SK-N-SH (cell line): ENCODE data around the gene VWF. TPM values are rescaled to one million over a fixed set of nuclear protein-coding genes. Genes with fewer than 3 reads are reported as not detected.

ENCODE experiments used
- CTCF ChIA-PET: fragments of 300-600, 350-600 bp; formaldehyde crosslinking; extraction: SDS; loops from one replicate; lab custom pipeline; 2021; lab: Yijun Ruan, JAX
- POLR2A ChIA-PET: fragments of 350-600 bp; sonication (Branson Sonifier 250); formaldehyde crosslinking; extraction: SDS; loops from one replicate; lab custom pipeline; 2020; ENCODE audit warnings: antibody characterized with exemption, inconsistent platforms; lab: Yijun Ruan, JAX
- DNase-seq: peaks from one replicate; pipeline ENCODE4 v3.0.0; 2012
- H2AFZ ChIP-seq: fragments of 200-600 bp; sonication (generic); 2 replicates; pipeline ENCODE4 v1.8.1; 2016; ENCODE audit warnings: antibody characterized with exemption, mild to moderate bottlenecking, low read depth
- H3F3A ChIP-seq: fragments of 200-600 bp; sonication (generic); replicated peaks from 2 replicates; pipeline ENCODE3; 2016; ENCODE audit warnings: antibody characterized with exemption, mild to moderate bottlenecking; ENCODE audit not compliant: insufficient read depth
- H3K27ac ChIP-seq, 2 experiments: fragments of 200-500 bp in 1 of 2; fragments of 200-600 bp in 1 of 2; sonication (Bioruptor generic) in 1 of 2; sonication (generic), shearing (Covaris generic) in 1 of 2; 2 replicates each; pipeline versions ENCODE4 v1.5.1 to v1.6.1; 2014 to 2016; ENCODE audit warnings: low read depth in 2 of 2, inconsistent platforms in 1 of 2, low read length in 1 of 2, mild to moderate bottlenecking in 1 of 2, mixed read lengths in 1 of 2
- H3K27me3 ChIP-seq: fragments of 200-600 bp; sonication (generic), shearing (Covaris generic); 2 replicates; pipeline ENCODE4 v1.6.1; 2016; ENCODE audit warnings: mixed run types; ENCODE audit not compliant: insufficient read depth
- H3K36me3 ChIP-seq, 2 experiments: fragments of 200-500 bp in 1 of 2; fragments of 200-600 bp in 1 of 2; sonication (Bioruptor generic) in 1 of 2; sonication (generic) in 1 of 2; replicated peaks in 1 of 2; 2 replicates each; pipeline versions ENCODE3 to v1.5.1; 2014 to 2016; ENCODE audit warnings: low read length in 1 of 2, mild to moderate bottlenecking in 1 of 2; ENCODE audit not compliant: insufficient read depth in 2 of 2, control insufficient read depth in 1 of 2
- H3K4me1 ChIP-seq, 2 experiments: fragments of 200-500 bp in 1 of 2; fragments of 200-600 bp in 1 of 2; sonication (Bioruptor generic) in 1 of 2; sonication (generic), shearing (Covaris generic) in 1 of 2; 2 replicates each; pipeline versions ENCODE4 v1.5.1 to v1.6.1; 2014 to 2016; ENCODE audit warnings: low read depth in 1 of 2, low read length in 1 of 2, mixed run types in 1 of 2; ENCODE audit not compliant: insufficient read depth in 2 of 2, control insufficient read depth in 1 of 2
- H3K4me2 ChIP-seq: fragments of 200-600 bp; sonication (generic), shearing (Covaris generic); 2 replicates; pipeline ENCODE4 v1.6.1; 2017; ENCODE audit warnings: mixed run types
- H3K4me3 ChIP-seq, 2 experiments: fragments of 200-500 bp in 1 of 2; fragments of 200-600 bp in 1 of 2; sonication (Bioruptor generic) in 1 of 2; sonication (generic), shearing (Covaris generic) in 1 of 2; 2 replicates each; pipeline versions ENCODE4 v1.5.1 to v1.8.1; 2014 to 2016; ENCODE audit warnings: low read depth in 2 of 2, inconsistent platforms in 1 of 2, low read length in 1 of 2, mild to moderate bottlenecking in 1 of 2, mixed read lengths in 1 of 2, moderate library complexity in 1 of 2
- H3K79me2 ChIP-seq: fragments of 200-600 bp; sonication (generic); 2 replicates; pipeline ENCODE4 v1.8.1; 2017; ENCODE audit warnings: mild to moderate bottlenecking; ENCODE audit not compliant: insufficient read depth
- H3K9ac ChIP-seq: fragments of 200-600 bp; sonication (generic); 2 replicates; pipeline ENCODE4 v1.6.1; 2017; ENCODE audit warnings: mixed run types
- H3K9me2 ChIP-seq: fragments of 200-600 bp; sonication (generic); 2 replicates; pipeline ENCODE4 v1.6.1; 2017; ENCODE audit warnings: mixed run types
- H3K9me3 ChIP-seq: fragments of 200-600 bp; sonication (generic); 2 replicates; pipeline ENCODE4 v1.6.1; 2017; ENCODE audit warnings: mixed run types, mild to moderate bottlenecking, moderate library complexity
- H4K20me1 ChIP-seq: fragments of 200-600 bp; sonication (generic); 2 replicates; pipeline ENCODE4 v1.6.1; 2017; ENCODE audit warnings: mild to moderate bottlenecking, mixed run types; ENCODE audit not compliant: insufficient read depth
- EP300 ChIP-seq, 2 experiments: IDR thresholded peaks; 2 replicates each; pipeline versions ENCODE4 v1.4.0 to v1.6.1; 2012; ENCODE audit warnings: borderline replicate concordance in 1 of 2, low read depth in 1 of 2, low read length in 1 of 2
- FOXM1 ChIP-seq: IDR thresholded peaks from 2 replicates; pipeline ENCODE4 v1.4.0; 2012; ENCODE audit warnings: low read depth, mild to moderate bottlenecking
- GABPA ChIP-seq: IDR thresholded peaks from 2 replicates; pipeline ENCODE4 v1.4.0; 2012; ENCODE audit warnings: low read depth, mild to moderate bottlenecking
- JUND ChIP-seq: IDR thresholded peaks from 2 replicates; pipeline ENCODE4 v1.4.0; 2012
- MAX ChIP-seq: IDR thresholded peaks from 2 replicates; pipeline ENCODE4 v1.4.0; 2012; ENCODE audit warnings: low read depth
- MEF2A ChIP-seq: IDR thresholded peaks from 2 replicates; pipeline ENCODE4 v1.4.0; 2012; ENCODE audit warnings: low read depth, borderline replicate concordance
- NFIC ChIP-seq: IDR thresholded peaks from 2 replicates; pipeline ENCODE4 v1.4.0; 2012; ENCODE audit warnings: borderline replicate concordance
- PBX3 ChIP-seq: IDR thresholded peaks from 2 replicates; pipeline ENCODE4; 2012
- POLR2AphosphoS5 ChIP-seq: IDR thresholded peaks from 2 replicates; pipeline ENCODE4 v1.6.1; 2012; ENCODE audit warnings: low read depth, low read length
- RAD21 ChIP-seq: IDR thresholded peaks from 2 replicates; pipeline ENCODE4 v1.6.1; 2012; ENCODE audit warnings: mild to moderate bottlenecking, low read length
- RCOR1 ChIP-seq: fragments of 150-350 bp; IDR thresholded peaks from 2 replicates; pipeline ENCODE4 v1.6.1; 2017; ENCODE audit warnings: antibody characterized with exemption, low read length
- RFX5 ChIP-seq: IDR thresholded peaks from 2 replicates; pipeline ENCODE4 v1.6.1; 2012; ENCODE audit warnings: mild to moderate bottlenecking, improper control_type of control experiment, low read length
- TAF1 ChIP-seq: IDR thresholded peaks from 2 replicates; pipeline ENCODE4 v1.6.1; 2012; ENCODE audit warnings: low read depth, mild to moderate bottlenecking, low read length, moderate library complexity, borderline replicate concordance
- TCF12 ChIP-seq: IDR thresholded peaks from 2 replicates; pipeline ENCODE4 v1.4.0; 2012
- TEAD4 ChIP-seq: IDR thresholded peaks from 2 replicates; pipeline ENCODE4 v1.4.0; 2012; ENCODE audit warnings: mild to moderate bottlenecking, borderline replicate concordance; ENCODE audit not compliant: insufficient read depth
- USF1 ChIP-seq: IDR thresholded peaks from 2 replicates; pipeline ENCODE4 v1.4.0; 2012; ENCODE audit warnings: low read depth, borderline replicate concordance
- USF2 ChIP-seq: fragments of 150-350 bp; IDR thresholded peaks from 2 replicates; pipeline ENCODE4 v1.6.1; 2017; ENCODE audit warnings: antibody characterized with exemption, low read length, low read depth, borderline replicate concordance
- WGBS: methylation state at CpG from one replicate; pipeline ENCODE4 v1.1.6; 2017; ENCODE audit warnings: low lambda C conversion rate; 5-methylcytosine and 5-hydroxymethylcytosine counted together
- polyA plus RNA-seq, 3 experiments: library from polyadenylated mRNA; depleted of rRNA; stranded (reverse); fragments of >200 nt; gene quantifications; 2 replicates each; pipeline ENCODE4 v1.2.3, GENCODE V29; 2012
- TF ChIP-seq, protein P1 (sequence below): IDR thresholded peaks from 2 replicates; pipeline ENCODE4 v1.4.0; 2012; ENCODE audit warnings: low read depth, borderline replicate concordance
- TF ChIP-seq, protein P2 (sequence below): fragments of 150-350 bp; IDR thresholded peaks from 2 replicates; pipeline ENCODE4 v1.6.1; 2016; ENCODE audit warnings: mild to moderate bottlenecking, low read depth, low read length

VWF gene
- polyA plus RNA-seq, 1 of the 3 experiments (the other 2 are of a cell fraction) = 0.12 TPM

DNA sequence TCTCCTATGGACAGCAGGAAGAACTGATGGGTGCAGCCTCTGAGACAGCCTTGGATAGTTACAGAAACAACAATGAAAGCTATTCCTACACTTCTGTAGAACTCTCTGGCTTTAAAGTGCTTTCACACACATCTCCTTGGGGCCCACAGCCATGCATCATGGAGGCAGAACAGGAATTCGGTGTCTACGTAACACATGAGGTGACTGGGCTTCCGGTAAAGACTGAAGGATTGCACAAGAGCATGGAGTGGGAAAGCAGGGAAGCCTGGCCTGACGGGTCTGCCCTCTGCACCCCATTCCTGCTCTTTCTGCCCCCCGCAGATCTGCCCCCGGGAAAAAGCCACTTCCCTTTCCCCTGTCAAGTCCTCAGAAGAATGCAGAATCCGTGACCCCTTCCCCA is 82.6 kb downstream of the VWF start:
- H4K20me1 ChIP-seq = no peaks in the 10 kb centered on the region
- H3F3A ChIP-seq = no peaks in the 10 kb centered on the region
- H3K9me3 ChIP-seq = no peaks in the 10 kb centered on the region
- no peak overlapping the region for H3K4me2 ChIP-seq
- no peaks in the 10 kb centered on the region for H3K36me3 ChIP-seq
- H3K9ac ChIP-seq = no peak overlapping the region
- H3K9me2 ChIP-seq = no peaks in the 10 kb centered on the region
- TF ChIP-seq JUND (no peak), MEF2A (no peak), FOXM1 (no peak), RCOR1 (no peak), USF2 (no peak), NFIC (no peak), GABPA (no peak), EP300 (IDR thresholded peaks at IDR 0.05; ENCODE audit: borderline replicate concordance in 1 of 2, low read depth in 1 of 2, low read length in 1 of 2) (no peak), MAX (no peak), RAD21 (no peak), TEAD4 (no peak), PBX3 (no peak), TCF12 (no peak), POLR2AphosphoS5 (no peak), TAF1 (no peak)
- no peaks in the 10 kb centered on the region for H3K27me3 ChIP-seq
- no peaks in the 10 kb centered on the region for H3K79me2 ChIP-seq
- peaks cover 0 to 12% of the 10 kb centered on the region in 2 experiments; a peak in 1 of 4 replicates for H3K4me1 ChIP-seq
- 74% methylated on average over 7 of the region's 7 CpGs for WGBS
- H3K4me3 ChIP-seq = no peak overlapping the region
- no peak overlapping the region for H2AFZ ChIP-seq
- POLR2A ChIA-PET = no interaction called here
- DNase-seq = no peak
- CTCF ChIA-PET = interaction anchor here (0.7 to 15.2 kb wide), 5 partner anchors 8 to 1719 kb away, joined by 3 to 334 read pairs (median 4); no protein-coding TSS in a partner anchor
- no peak overlapping the region for H3K27ac ChIP-seq

GRCh38 chr12:6040815-6041214 is 83.7 kb downstream of the VWF start:
- CTCF ChIA-PET = interaction anchor here (1.4 to 15.2 kb wide), 3 partner anchors 10 to 49 kb away, joined by 4 to 334 read pairs (median 5); no protein-coding TSS in a partner anchor
- Histone ChIP-seq H3K36me3 (no peaks in the 10 kb centered on the region), H2AFZ (no peak overlapping the region), H3K4me1 (peaks cover 0 to 12% of the 10 kb centered on the region in 2 experiments; a peak in 1 of 4 replicates), H3F3A (no peaks in the 10 kb centered on the region), H4K20me1 (no peaks in the 10 kb centered on the region), H3K4me2 (no peak overlapping the region), H3K79me2 (no peaks in the 10 kb centered on the region), H3K27me3 (no peaks in the 10 kb centered on the region), H3K9ac (no peak overlapping the region), H3K9me3 (no peaks in the 10 kb centered on the region), H3K9me2 (no peaks in the 10 kb centered on the region), H3K4me3 (no peak overlapping the region), H3K27ac (no peak overlapping the region; a peak in 1 of 4 replicates)
- DNase-seq = no peak
- 43% methylated on average over 5 of the region's 5 CpGs for WGBS
- POLR2A ChIA-PET = no interaction called here
- no peak for TF ChIP-seq POLR2AphosphoS5
- no peak for TF ChIP-seq TAF1
- no peak for TF ChIP-seq GABPA
- TF ChIP-seq USF1 = no peak
- TF ChIP-seq MEF2A = no peak
- no peak for TF ChIP-seq MAX
- TF ChIP-seq, protein P1, sequence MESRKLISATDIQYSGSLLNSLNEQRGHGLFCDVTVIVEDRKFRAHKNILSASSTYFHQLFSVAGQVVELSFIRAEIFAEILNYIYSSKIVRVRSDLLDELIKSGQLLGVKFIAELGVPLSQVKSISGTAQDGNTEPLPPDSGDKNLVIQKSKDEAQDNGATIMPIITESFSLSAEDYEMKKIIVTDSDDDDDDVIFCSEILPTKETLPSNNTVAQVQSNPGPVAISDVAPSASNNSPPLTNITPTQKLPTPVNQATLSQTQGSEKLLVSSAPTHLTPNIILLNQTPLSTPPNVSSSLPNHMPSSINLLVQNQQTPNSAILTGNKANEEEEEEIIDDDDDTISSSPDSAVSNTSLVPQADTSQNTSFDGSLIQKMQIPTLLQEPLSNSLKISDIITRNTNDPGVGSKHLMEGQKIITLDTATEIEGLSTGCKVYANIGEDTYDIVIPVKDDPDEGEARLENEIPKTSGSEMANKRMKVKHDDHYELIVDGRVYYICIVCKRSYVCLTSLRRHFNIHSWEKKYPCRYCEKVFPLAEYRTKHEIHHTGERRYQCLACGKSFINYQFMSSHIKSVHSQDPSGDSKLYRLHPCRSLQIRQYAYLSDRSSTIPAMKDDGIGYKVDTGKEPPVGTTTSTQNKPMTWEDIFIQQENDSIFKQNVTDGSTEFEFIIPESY = no peak
- no peak for TF ChIP-seq TCF12
- TF ChIP-seq USF2 = no peak
- TF ChIP-seq RCOR1 = no peak
- no peak for TF ChIP-seq RAD21
- TF ChIP-seq, protein P2, sequence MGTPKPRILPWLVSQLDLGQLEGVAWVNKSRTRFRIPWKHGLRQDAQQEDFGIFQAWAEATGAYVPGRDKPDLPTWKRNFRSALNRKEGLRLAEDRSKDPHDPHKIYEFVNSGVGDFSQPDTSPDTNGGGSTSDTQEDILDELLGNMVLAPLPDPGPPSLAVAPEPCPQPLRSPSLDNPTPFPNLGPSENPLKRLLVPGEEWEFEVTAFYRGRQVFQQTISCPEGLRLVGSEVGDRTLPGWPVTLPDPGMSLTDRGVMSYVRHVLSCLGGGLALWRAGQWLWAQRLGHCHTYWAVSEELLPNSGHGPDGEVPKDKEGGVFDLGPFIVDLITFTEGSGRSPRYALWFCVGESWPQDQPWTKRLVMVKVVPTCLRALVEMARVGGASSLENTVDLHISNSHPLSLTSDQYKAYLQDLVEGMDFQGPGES = no peak
- TF ChIP-seq RFX5 = no peak
- TF ChIP-seq NFIC = no peak
